K562 (cell line): ENCODE measurements around the gene MLH1. TPM values are rescaled to one million over a fixed set of nuclear protein-coding genes. Genes with fewer than 3 reads are reported as not detected.

Experiments used
- ATAC-seq: fragments of 200-7000 bp; cut with Tn5 transposase; 3 replicates; pipeline ENCODE4 v1.9.1; 2020; ENCODE audit warnings: moderate library complexity
- BruUV-seq: library from RNA; stranded (reverse); fragments of 400-500 nt; replicated peaks from 2 replicates; lab custom pipeline; 2021; lab: Mats Ljungman, UMichigan
- CTCF ChIA-PET: fragments of 300-600 bp; formaldehyde crosslinking; extraction: SDS; loops from one replicate; lab custom pipeline; 2021; ENCODE audit warnings: low intra/inter-chr PET ratio; lab: Yijun Ruan, JAX
- POLR2A ChIA-PET: fragments of 300-600, 350-650 bp; sonication (Branson Sonifier 250); formaldehyde crosslinking; extraction: SDS; loops from one replicate; lab custom pipeline; 2021; ENCODE audit warnings: antibody characterized with exemption, inconsistent platforms; lab: Yijun Ruan, JAX
- DNase-seq, 4 experiments: peaks; one replicate each; pipeline versions ENCODE4 v3.0.0 to v3.0.0-alpha.2; 2011 to 2018; ENCODE audit warnings: low spot score in 3 of 4, mixed read lengths in 3 of 4; ENCODE audit errors: extremely low read depth in 1 of 4
- FAIRE-seq: peaks from 2 replicates; lab custom pipeline; 2011; peaks lifted over from hg19 to GRCh38; lab: Jason Lieb, UNC
- H2AFZ ChIP-seq: 2 replicates; pipeline ENCODE4 v1.6.0; 2011; ENCODE audit warnings: low read depth, low read length, control low read depth, inconsistent platforms
- H3K27ac ChIP-seq: fragments of 200-600 bp; 3 replicates; pipeline ENCODE4 v1.8.0; 2011; ENCODE audit warnings: low read depth, mild to moderate bottlenecking, control low read depth, inconsistent platforms, low read length, moderate library complexity, mixed read lengths; ENCODE audit errors: extremely low read depth
- H3K27me3 ChIP-seq, 2 experiments: fragments of 300-600 bp in 1 of 2; 2 replicates in 1 of 2; 3 replicates in 1 of 2; pipeline versions ENCODE4 v1.6.0 to v1.8.0; 2011; ENCODE audit warnings: inconsistent platforms in 2 of 2, low read length in 2 of 2, mild to moderate bottlenecking in 1 of 2, mixed read lengths in 1 of 2, moderate library complexity in 1 of 2; ENCODE audit not compliant: control insufficient read depth in 2 of 2, insufficient read depth in 2 of 2
- H3K36me3 ChIP-seq: fragments of 300-600 bp; 3 replicates; pipeline ENCODE4 v1.8.0; 2011; ENCODE audit warnings: mild to moderate bottlenecking, low read length, inconsistent platforms; ENCODE audit not compliant: control insufficient read depth, insufficient read depth
- H3K4me1 ChIP-seq, 2 experiments: fragments of 200-600 bp in 1 of 2; replicated peaks in 1 of 2; 2 replicates in 1 of 2; 3 replicates in 1 of 2; pipeline versions ENCODE4 v1.5.1 to v1.8.0; 2011; ENCODE audit warnings: inconsistent platforms in 2 of 2, low read length in 2 of 2, mild to moderate bottlenecking in 1 of 2, mixed read lengths in 1 of 2, moderate library complexity in 1 of 2; ENCODE audit not compliant: control insufficient read depth in 2 of 2, insufficient read depth in 2 of 2
- H3K4me2 ChIP-seq: 2 replicates; pipeline ENCODE4 v1.6.1; 2011; ENCODE audit warnings: low read length, control low read depth, inconsistent platforms, mixed read lengths; ENCODE audit not compliant: insufficient read depth
- H3K4me3 ChIP-seq: fragments of 200-600 bp; sonication (generic), shearing (Covaris generic); 2 replicates; pipeline ENCODE4 v1.5.1; 2016; ENCODE audit warnings: control low read depth, inconsistent platforms
- H3K79me2 ChIP-seq: fragments of 200-600 bp; 3 replicates; pipeline ENCODE4 v1.8.0; 2011; ENCODE audit warnings: low read length, inconsistent platforms; ENCODE audit not compliant: control insufficient read depth, insufficient read depth
- H3K9ac ChIP-seq, 2 experiments: 2 replicates each; pipeline versions ENCODE4 v1.6.0 to v1.6.1; 2011; ENCODE audit warnings: low read depth in 2 of 2, low read length in 2 of 2, control low read depth in 1 of 2, inconsistent platforms in 1 of 2, mild to moderate bottlenecking in 1 of 2, mixed read lengths in 1 of 2; ENCODE audit not compliant: insufficient read depth in 1 of 2
- H3K9me1 ChIP-seq: one replicate; pipeline ENCODE4 v1.6.0; 2011; ENCODE audit warnings: inconsistent platforms, mild to moderate bottlenecking, low read length, moderate library complexity; ENCODE audit not compliant: control insufficient read depth, insufficient read depth
- H3K9me3 ChIP-seq: replicated peaks from 2 replicates; pipeline ENCODE4 v1.5.1; 2011; ENCODE audit warnings: low read depth, low read length, inconsistent platforms; ENCODE audit not compliant: control insufficient read depth, insufficient read depth
- H4K20me1 ChIP-seq: replicated peaks from 2 replicates; pipeline ENCODE4 v1.6.1; 2011; ENCODE audit warnings: low read length, inconsistent platforms, mixed read lengths; ENCODE audit not compliant: control insufficient read depth, insufficient read depth
- ARID3A ChIP-seq: IDR thresholded peaks from 2 replicates; pipeline ENCODE4 v1.6.1; 2012; ENCODE audit warnings: low read depth, low read length, improper control_type of control experiment, borderline replicate concordance
- CXXC5 ChIP-seq: fragments of 250-450 bp; sonication (Bioruptor Pico); IDR thresholded peaks from 2 replicates; pipeline ENCODE4 v1.8.0; 2022; ENCODE audit warnings: inconsistent platforms, mild to moderate bottlenecking, moderate library complexity
- MNT ChIP-seq, 2 experiments: fragments of 450-650 bp; conservative IDR thresholded peaks; 2 replicates each; pipeline ENCODE4 v1.6.1; 2017; ENCODE audit warnings: mild to moderate bottlenecking in 2 of 2, moderate library complexity in 2 of 2
- NR4A1 ChIP-seq, 2 experiments: fragments of 250-450 bp in 1 of 2; fragments of 450-650 bp in 1 of 2; sonication (Bioruptor Pico) in 1 of 2; IDR thresholded peaks; 2 replicates each; pipeline versions ENCODE4 v1.4.0 to v1.6.1; 2016 to 2020; ENCODE audit warnings: mild to moderate bottlenecking in 2 of 2, missing compliant biosample characterization in 1 of 2, missing genetic modification characterization in 1 of 2, moderate library complexity in 1 of 2
- TRIM25 ChIP-seq: fragments of 450-650 bp; IDR thresholded peaks from 2 replicates; pipeline ENCODE4 v1.7.0; 2016; ENCODE audit warnings: borderline replicate concordance
- USF1 ChIP-seq: sonication (generic); formaldehyde crosslinking; IDR thresholded peaks from 2 replicates; pipeline ENCODE4 v1.9.0; 2022; ENCODE audit warnings: mild to moderate bottlenecking, missing genetic modification reagents
- ZNF785 ChIP-seq: fragments of 250-450 bp; sonication (Bioruptor Pico); IDR thresholded peaks from 2 replicates; pipeline ENCODE4 v1.4.0; 2020; ENCODE audit warnings: mild to moderate bottlenecking
- WGBS: fragments of 100-300 bp; shearing (Covaris generic); methylation state at CpG from one replicate; pipeline ENCODE4 v1.1.6; 2016; ENCODE audit warnings: low coverage, mixed read lengths; ENCODE audit not compliant: insufficient coverage; ENCODE audit errors: missing lambda C conversion rate; 5-methylcytosine and 5-hydroxymethylcytosine counted together
- in situ Hi-C: fragments of 300-500 bp; cut with MboI; formaldehyde crosslinking; loops from 4 replicates; pipeline ENCODE4 v1.15.0; 2018; ENCODE audit warnings: inconsistent platforms, mixed read lengths
- intact Hi-C: fragments of 100-400 bp; cut with micrococcal nuclease; formaldehyde crosslinking; loops from 2 replicates; pipeline ENCODE4 v1.14.2; 2022
- polyA plus RNA-seq, 8 experiments: library from polyadenylated mRNA; depleted of rRNA in 4 of 8; stranded (reverse) in 5 of 8; unstranded in 3 of 8; fragments of >200 nt; fragmentation: Nextera tagmentation in 2 of 8; fragmentation: Illumina TruSeq in 1 of 8; extraction: Ambion mirVana in 2 of 8; extraction: Trizol in 1 of 8; gene quantifications; 2 replicates each; pipeline versions ENCODE4 v1.2.1 to v1.2.3, GENCODE V29; 2011 to 2014; ENCODE audit warnings: inconsistent platforms in 1 of 8, missing spikeins in 1 of 8
- total RNA-seq, 7 experiments: library from RNA; depleted of rRNA in 6 of 7; stranded (reverse); fragments of >200 nt in 6 of 7; fragmentation: Illumina TruSeq in 2 of 7; extraction: Trizol in 2 of 7; gene quantifications; 2 replicates each; pipeline versions ENCODE4 v1.2.1 to v1.2.3, GENCODE V29; 2011 to 2021; ENCODE audit warnings: low replicate concordance in 1 of 7

Gene MLH1
- total and polyA plus RNA-seq, 9 of the 15 experiments (the other 6 are each of a cell fraction or from before 2014, with no cell fraction given) = 76.4 to 155 (median 117) TPM

- TF ChIP-seq TRIM25 = no peak
- no peak for TF ChIP-seq MNT (conservative IDR thresholded peaks at IDR 0.05)
- no peak for TF ChIP-seq NR4A1 (CRISPR knock-in tag; IDR thresholded peaks at IDR 0.05)
- TF ChIP-seq NR4A1 (tag; IDR thresholded peaks at IDR 0.05) = no peak
Observed at GRCh38 chr3:37017683-37018082, 24.4 kb downstream of the MLH1 start (continued).

GRCh38 chr3:37024092-37024491 is 30.8 kb downstream of the MLH1 start:
- FAIRE-seq (no peak), ATAC-seq (peak; percentile 51; the same call in 2 of the 3 replicates), DNase-seq (peak in 3 of 4 experiments; percentile 22 to 63 (median 54))
- H2AFZ ChIP-seq = no peak overlapping the region
- no peak overlapping the region for H3K4me2 ChIP-seq
- no peaks in the 10 kb centered on the region for H3K9me3 ChIP-seq
- H3K79me2 ChIP-seq = 0 out of 3 replicates have a peak, but pooled peaks cover 3% of the 10 kb centered on the region
- H3K4me3 ChIP-seq = no peak overlapping the region
- peaks cover 4 to 8% of the 10 kb centered on the region in 2 experiments; a peak in 3 of 5 replicates for H3K4me1 ChIP-seq
- H4K20me1 ChIP-seq = no peaks in the 10 kb centered on the region
- no peak overlapping the region for H3K27ac ChIP-seq
- H3K36me3 ChIP-seq = peaks cover 92% of the 10 kb centered on the region
- 91% methylated on average over 2 of the region's 2 CpGs for WGBS
- intact Hi-C loops (loop anchor here (1.0 kb wide), 2 partner anchors 189 to 232 kb away; no protein-coding TSS in a partner anchor), in situ Hi-C loops (no loop called here)
- ChIA-PET CTCF (interaction anchor here (0.6 kb wide), 1 partner anchor 10 kb away, joined by 3 read pairs; no protein-coding TSS in a partner anchor), POLR2A (interaction anchor here (0.7 to 2.7 kb wide), 8 partner anchors 9 to 498 kb away, joined by 3 to 17 read pairs (median 4); partner anchors contain the start of genes EPM2AIP1, LRRFIP2 and MLH1)
- no peaks in the 10 kb centered on the region for H3K9me1 ChIP-seq
- no peaks in the 10 kb centered on the region for H3K27me3 ChIP-seq
- no peak overlapping the region for H3K9ac ChIP-seq
- no TSS peak for BruUV-seq
- no peak for TF ChIP-seq CXXC5
- no peak for TF ChIP-seq USF1 (CRISPR knock-in tag)
- TF ChIP-seq ZNF785 = no peak
- peak; percentile 65; the same call in 1 of the 2 replicates for TF ChIP-seq ARID3A
